Testis (tissue), 3 donors: ENCODE measurements around the gene P2RY8. TPM values are rescaled to one million over a fixed set of nuclear protein-coding genes. Genes with fewer than 3 reads are reported as not detected.

ENCODE experiments used
- DNase-seq: peaks from one replicate; pipeline ENCODE4 v3.0.0-alpha.2; 2019
- H3K27ac ChIP-seq, 2 donors: fragments of 200-600 bp; sonication (generic); one replicate each; pipeline ENCODE4 v1.5.1; 2019
- H3K27me3 ChIP-seq: fragments of 200-600 bp; sonication (generic); one replicate; pipeline ENCODE4 v1.5.1; 2019
- H3K36me3 ChIP-seq: fragments of 200-600 bp; sonication (generic); one replicate; pipeline ENCODE4 v1.5.1; 2017; ENCODE audit warnings: low read depth; ENCODE audit errors: missing control alignments
- H3K4me1 ChIP-seq: fragments of 200-600 bp; sonication (generic); one replicate; pipeline ENCODE4 v1.5.1; 2019
- H3K4me3 ChIP-seq, 2 donors: fragments of 200-600 bp; sonication (generic); one replicate each; pipeline ENCODE4 v1.5.1; 2017 to 2019
- H3K9me3 ChIP-seq: fragments of 200-600 bp; sonication (generic); one replicate; pipeline ENCODE4 v1.5.1; 2017
- POLR2A ChIP-seq: fragments of 450-650 bp; IDR thresholded peaks from one replicate; pipeline ENCODE4 v1.6.1; 2017; ENCODE audit warnings: antibody characterized with exemption, mild to moderate bottlenecking, moderate library complexity
- WGBS, 2 donors: methylation state at CpG; one replicate each; pipeline ENCODE4 v1.1.5; 2018; 5-methylcytosine and 5-hydroxymethylcytosine counted together
- intact Hi-C: fragments of 100-400 bp; cut with DNase I; formaldehyde crosslinking; loops from one replicate; pipeline ENCODE4 v1.15.1; 2023; ENCODE audit warnings: low total_unique reads
- polyA plus RNA-seq: library from polyadenylated mRNA; stranded (reverse); fragments of 350-450 nt; fragmentation: Illumina TruSeq; extraction: RNeasy Lipid Tissue Mini Kit (QIAGEN cat#74804); gene quantifications from one replicate; pipeline ENCODE4 v1.2.3, GENCODE V29; 2014; ENCODE audit warnings: low read depth, low replicate concordance; ENCODE audit not compliant: insufficient read depth
- total RNA-seq, 2 donors: library from RNA; depleted of rRNA; stranded (reverse); fragments of >200 nt; gene quantifications; one replicate each; pipeline ENCODE4 v1.2.3, GENCODE V29; 2016
- TF ChIP-seq, protein P1 (sequence below), 3 experiments: fragments of 450-650 bp in 2 of 3; fragments of 200-600 bp in 1 of 3; sonication (generic) in 1 of 3; IDR thresholded peaks; one replicate each; pipeline ENCODE4 v1.5.1; 2016 to 2019; ENCODE audit warnings: antibody characterized with exemption in 3 of 3, mild to moderate bottlenecking in 2 of 3, moderate library complexity in 1 of 3

The P2RY8 gene
- total and polyA plus RNA-seq, 3 donors from 2014 or later, result 0.24 to 1.1 (median 0.50) TPM

DNA sequence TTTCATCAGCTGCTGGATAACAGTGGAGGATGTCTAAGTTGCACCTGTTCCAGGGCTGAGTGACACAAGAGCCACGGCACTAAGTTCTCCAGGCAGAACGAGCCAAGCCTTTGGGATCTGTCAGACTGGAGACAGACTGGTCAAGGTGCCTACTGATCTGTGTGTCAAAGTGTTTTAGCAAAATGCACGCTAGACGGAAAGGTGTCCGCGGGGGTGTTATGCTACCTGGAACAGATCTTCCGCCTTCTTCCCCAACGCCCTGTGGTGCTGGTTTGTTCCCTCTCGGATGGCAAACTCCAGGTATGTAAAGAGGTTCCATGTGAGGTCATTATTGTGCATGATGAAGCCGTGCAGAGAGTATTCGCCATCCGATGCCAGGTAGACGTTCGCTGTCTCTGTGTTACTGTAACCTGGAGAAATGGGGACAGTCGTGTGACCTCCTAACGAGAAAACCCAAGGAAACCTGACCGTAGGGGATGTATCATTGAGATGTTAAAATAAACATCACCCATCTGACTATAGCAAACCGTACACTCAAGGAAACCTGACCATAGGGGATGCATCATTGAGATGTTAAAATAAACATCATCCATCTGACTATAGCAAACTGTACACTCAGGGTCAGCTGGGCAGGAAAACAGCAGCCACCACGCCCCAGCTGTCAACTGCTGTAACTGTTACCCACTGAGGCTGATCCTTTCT, 115.4 kb downstream of the P2RY8 start:
- Histone ChIP-seq H3K36me3 (no peaks in the 10 kb centered on the region), H3K9me3 (no peaks in the 10 kb centered on the region), H3K27ac (no peak overlapping the region), H3K4me3 (no peak overlapping the region), H3K4me1 (no peaks in the 10 kb centered on the region), H3K27me3 (no peaks in the 10 kb centered on the region)
- WGBS, 2 donors, result 95 to 97% methylated on average over 19 of the region's 19 CpGs
- TF ChIP-seq POLR2A, result no peak
- TF ChIP-seq, protein P1, sequence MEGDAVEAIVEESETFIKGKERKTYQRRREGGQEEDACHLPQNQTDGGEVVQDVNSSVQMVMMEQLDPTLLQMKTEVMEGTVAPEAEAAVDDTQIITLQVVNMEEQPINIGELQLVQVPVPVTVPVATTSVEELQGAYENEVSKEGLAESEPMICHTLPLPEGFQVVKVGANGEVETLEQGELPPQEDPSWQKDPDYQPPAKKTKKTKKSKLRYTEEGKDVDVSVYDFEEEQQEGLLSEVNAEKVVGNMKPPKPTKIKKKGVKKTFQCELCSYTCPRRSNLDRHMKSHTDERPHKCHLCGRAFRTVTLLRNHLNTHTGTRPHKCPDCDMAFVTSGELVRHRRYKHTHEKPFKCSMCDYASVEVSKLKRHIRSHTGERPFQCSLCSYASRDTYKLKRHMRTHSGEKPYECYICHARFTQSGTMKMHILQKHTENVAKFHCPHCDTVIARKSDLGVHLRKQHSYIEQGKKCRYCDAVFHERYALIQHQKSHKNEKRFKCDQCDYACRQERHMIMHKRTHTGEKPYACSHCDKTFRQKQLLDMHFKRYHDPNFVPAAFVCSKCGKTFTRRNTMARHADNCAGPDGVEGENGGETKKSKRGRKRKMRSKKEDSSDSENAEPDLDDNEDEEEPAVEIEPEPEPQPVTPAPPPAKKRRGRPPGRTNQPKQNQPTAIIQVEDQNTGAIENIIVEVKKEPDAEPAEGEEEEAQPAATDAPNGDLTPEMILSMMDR (IDR thresholded peaks at IDR 0.05), result no peak
- DNase-seq, result peak; percentile 9
- intact Hi-C loops, result no loop called here

- Histone ChIP-seq H3K27me3 (no peaks in the 10 kb centered on the region), H3K4me1 (no peaks in the 10 kb centered on the region), H3K9me3 (no peaks in the 10 kb centered on the region), H3K27ac (no peak overlapping the region), H3K36me3 (no peaks in the 10 kb centered on the region), H3K4me3 (no peak overlapping the region)
- intact Hi-C loops, result no loop called here
- TF ChIP-seq POLR2A, result no peak
- TF ChIP-seq, protein P1 (IDR thresholded peaks at IDR 0.05), result no peak
- peak; percentile 14 for DNase-seq
- 70 to 72% methylated on average over 13 to 14 of the region's 14 CpGs for WGBS, 2 donors
Measured at GRCh38 chrX:1420371-1420770, 116.6 kb downstream of the P2RY8 start.

DNA sequence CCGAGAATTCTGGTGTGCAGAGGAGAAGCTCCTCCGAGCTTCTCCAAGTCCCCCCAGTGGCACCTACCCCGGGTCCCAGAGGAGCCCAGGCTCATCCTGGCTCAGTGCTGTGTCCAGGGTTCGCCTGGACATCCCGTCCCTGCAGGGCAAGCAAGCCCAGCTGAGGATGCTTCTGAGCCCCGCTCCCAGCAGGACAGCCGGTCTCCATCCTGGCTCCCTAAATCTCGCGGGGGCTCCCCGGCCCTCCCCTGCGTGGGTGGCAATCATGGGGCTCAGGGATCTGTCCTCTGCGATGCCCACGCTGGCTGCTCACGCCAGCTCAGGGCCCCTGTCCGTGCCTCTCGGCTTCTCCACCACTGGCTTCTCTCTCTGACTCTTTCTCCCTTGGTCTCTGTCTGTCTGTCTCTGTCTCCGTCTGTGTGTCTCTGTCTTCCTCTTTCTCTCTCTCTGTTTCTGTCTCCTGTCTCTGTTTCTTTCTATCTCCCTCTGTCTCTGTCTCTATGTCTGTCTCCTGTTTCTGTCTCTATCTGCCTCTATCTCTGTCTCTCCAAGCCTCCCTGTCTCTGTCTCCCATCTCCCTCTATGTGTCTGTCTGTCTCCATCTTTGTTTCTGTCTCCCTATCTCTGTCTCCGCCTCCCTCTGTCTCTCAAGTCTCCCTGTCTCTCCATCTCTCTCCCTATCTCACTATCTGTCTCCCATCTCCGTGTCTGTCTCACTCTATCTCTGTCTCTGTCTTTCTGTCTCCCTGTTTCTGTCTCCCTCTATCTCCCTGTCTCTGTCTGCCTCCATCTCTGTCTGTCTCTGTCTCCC, 117.2 kb downstream of the P2RY8 start:
- Histone ChIP-seq H3K27ac (no peak overlapping the region), H3K36me3 (no peaks in the 10 kb centered on the region), H3K4me1 (no peaks in the 10 kb centered on the region), H3K4me3 (no peak overlapping the region), H3K27me3 (no peaks in the 10 kb centered on the region), H3K9me3 (no peaks in the 10 kb centered on the region)
- intact Hi-C loops, result no loop called here
- no peak for DNase-seq
- 88 to 89% methylated on average over 19 of the region's 19 CpGs for WGBS, 2 donors
- TF ChIP-seq, protein P1 (IDR thresholded peaks at IDR 0.05), result no peak
- no peak for TF ChIP-seq POLR2A

DNA sequence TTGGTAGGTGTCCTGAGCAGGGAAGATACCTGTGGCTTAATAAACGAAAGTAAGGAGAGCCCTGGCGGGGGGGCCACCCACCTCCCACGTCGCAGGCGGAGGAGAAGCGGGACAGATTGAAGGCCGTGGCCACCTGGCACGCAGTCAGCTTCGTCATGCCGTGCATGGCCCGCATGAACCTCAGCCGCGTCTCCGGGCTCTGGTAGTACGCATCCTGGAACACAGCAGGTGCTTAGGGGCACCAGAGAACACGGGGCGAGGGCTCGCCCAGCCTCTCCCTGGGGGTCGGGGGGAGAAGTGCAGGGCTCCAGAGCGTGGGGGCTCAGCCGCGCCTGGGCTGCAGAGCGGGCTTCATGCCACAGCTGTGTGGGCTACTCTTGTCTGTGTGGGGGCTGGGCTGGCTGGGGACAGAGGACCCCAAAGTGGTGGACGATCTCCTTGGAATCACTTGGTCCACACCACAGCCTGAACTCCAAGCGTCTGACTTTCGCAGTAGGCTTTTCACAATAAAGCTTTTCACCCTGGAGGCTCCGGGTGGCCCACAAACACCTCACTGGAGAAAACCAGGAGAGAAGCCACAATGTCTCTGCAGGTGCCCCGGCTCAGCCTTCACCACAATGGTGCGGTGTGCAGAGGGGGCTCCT, 118.0 kb downstream of the P2RY8 start:
- TF ChIP-seq POLR2A, result no peak
- TF ChIP-seq, protein P1 (IDR thresholded peaks at IDR 0.05), result no peak
- H3K4me1 ChIP-seq, result no peaks in the 10 kb centered on the region

More for the DNA sequence above, 118.0 kb downstream of the P2RY8 start:
- 91 to 92% methylated on average over 24 to 29 of the region's 29 CpGs for WGBS, 2 donors
- H3K9me3 ChIP-seq, result no peaks in the 10 kb centered on the region
- H3K4me3 ChIP-seq, result no peak overlapping the region
- DNase-seq, result no peak
- H3K36me3 ChIP-seq, result no peaks in the 10 kb centered on the region
- intact Hi-C loops, result no loop called here
- no peak overlapping the region for H3K27ac ChIP-seq
- H3K27me3 ChIP-seq, result no peaks in the 10 kb centered on the region
